H1 (cell line): ENCODE results near the gene CHRNG. TPM values are rescaled to one million over a fixed set of nuclear protein-coding genes. Genes with fewer than 3 reads are reported as not detected.

ENCODE experiments used
- CTCF ChIA-PET: fragments of 300-600 bp; sonication (Branson Sonifier 250); formaldehyde crosslinking; loops from one replicate; lab custom pipeline; 2021; ENCODE audit not compliant: partially characterized antibody; lab: Charles Lee
- POLR2A ChIA-PET: fragments of 300-600 bp; sonication (Branson Sonifier 250); formaldehyde crosslinking; loops from one replicate; lab custom pipeline; 2021; ENCODE audit warnings: inconsistent platforms; ENCODE audit not compliant: partially characterized antibody; lab: Charles Lee
- DNase-seq, 2 experiments: peaks; one replicate each; pipeline versions ENCODE4 v3.0.0 to v3.0.0-alpha.2; 2010 to 2022; ENCODE audit warnings: low spot score in 2 of 2, low read depth in 1 of 2, mixed read lengths in 1 of 2
- FAIRE-seq: peaks from 2 replicates; lab custom pipeline; 2011; peaks lifted over from hg19 to GRCh38; lab: Jason Lieb, UNC
- H2AFZ ChIP-seq: 2 replicates; pipeline ENCODE4 v1.8.1; 2012; ENCODE audit warnings: low read length, inconsistent platforms
- H2AK5ac ChIP-seq: 2 replicates; pipeline ENCODE4 v1.6.1; 2013; ENCODE audit warnings: low read depth, low read length
- H2BK120ac ChIP-seq: replicated peaks from 2 replicates; pipeline ENCODE3; 2013; ENCODE audit warnings: low read depth, low read length, inconsistent platforms
- H2BK12ac ChIP-seq: 2 replicates; pipeline ENCODE4 v1.6.1; 2013; ENCODE audit warnings: low read depth, low read length
- H2BK15ac ChIP-seq: 2 replicates; pipeline ENCODE4 v1.6.1; 2013; ENCODE audit warnings: low read length
- H2BK20ac ChIP-seq: 2 replicates; pipeline ENCODE4 v1.6.1; 2013; ENCODE audit warnings: low read length
- H2BK5ac ChIP-seq: 2 replicates; pipeline ENCODE4 v1.6.1; 2013; ENCODE audit warnings: low read depth, low read length
- H3K14ac ChIP-seq: 2 replicates; pipeline ENCODE4 v1.6.1; 2013; ENCODE audit warnings: inconsistent platforms; ENCODE audit not compliant: insufficient read length
- H3K18ac ChIP-seq: 2 replicates; pipeline ENCODE4 v1.6.1; 2013; ENCODE audit warnings: low read length; ENCODE audit errors: extremely low read depth
- H3K23ac ChIP-seq: 2 replicates; pipeline ENCODE4 v1.6.1; 2013; ENCODE audit warnings: inconsistent platforms; ENCODE audit not compliant: insufficient read length
- H3K23me2 ChIP-seq: 2 replicates; pipeline ENCODE4 v1.6.1; 2013; ENCODE audit warnings: low read depth, low read length
- H3K27ac ChIP-seq: 2 replicates; pipeline ENCODE4 v1.6.1; 2011; ENCODE audit warnings: low read depth, low read length, inconsistent platforms
- H3K27me3 ChIP-seq, 4 experiments: replicated peaks in 1 of 4; 1 replicate in 1 of 4; 2 replicates in 3 of 4; pipeline versions ENCODE4 v1.6.1 to v1.8.1; 2011 to 2013; ENCODE audit warnings: low read length in 3 of 4, mild to moderate bottlenecking in 3 of 4, inconsistent platforms in 2 of 4, mixed read lengths in 2 of 4, moderate library complexity in 1 of 4; ENCODE audit not compliant: control insufficient read depth in 3 of 4, insufficient read depth in 3 of 4; ENCODE audit errors: extremely low read depth in 1 of 4
- H3K36me3 ChIP-seq, 4 experiments: 2 replicates each; pipeline versions ENCODE4 v1.6.1 to v1.8.1; 2011 to 2013; ENCODE audit warnings: mild to moderate bottlenecking in 4 of 4, low read length in 3 of 4, moderate library complexity in 2 of 4, control low read depth in 1 of 4, inconsistent platforms in 1 of 4; ENCODE audit not compliant: insufficient read depth in 4 of 4, control insufficient read depth in 2 of 4
- H3K4ac ChIP-seq: replicated peaks from 2 replicates; pipeline ENCODE3; 2013; ENCODE audit warnings: low read length, low read depth, mixed read lengths, inconsistent platforms; ENCODE audit not compliant: insufficient read length
- H3K4me1 ChIP-seq, 4 experiments: replicated peaks in 1 of 4; 1 replicate in 1 of 4; 2 replicates in 3 of 4; pipeline versions ENCODE4 v1.6.1 to v1.8.1; 2011 to 2013; ENCODE audit warnings: low read length in 3 of 4, inconsistent platforms in 2 of 4, mixed read lengths in 1 of 4; ENCODE audit not compliant: insufficient read depth in 4 of 4, control insufficient read depth in 3 of 4
- H3K4me2 ChIP-seq, 2 experiments: 2 replicates each; pipeline versions ENCODE4 v1.6.1 to v1.8.1; 2011 to 2013; ENCODE audit warnings: low read depth in 2 of 2, low read length in 2 of 2, control low read depth in 1 of 2, inconsistent platforms in 1 of 2, mild to moderate bottlenecking in 1 of 2; ENCODE audit not compliant: insufficient read depth in 1 of 2
- H3K4me3 ChIP-seq, 4 experiments: fragments of 200-600, 300-600 bp in 1 of 4; sonication (generic), shearing (Covaris generic), sonication (Bioruptor Twin) in 1 of 4; 2 replicates each; pipeline versions ENCODE4 v1.5.1 to v1.8.1; 2011 to 2016; ENCODE audit warnings: low read length in 4 of 4, low read depth in 3 of 4, control low read depth in 2 of 4, inconsistent platforms in 2 of 4, mild to moderate bottlenecking in 2 of 4, mixed read lengths in 1 of 4, moderate library complexity in 1 of 4; ENCODE audit not compliant: insufficient read depth in 2 of 4; ENCODE audit errors: extremely low read depth in 1 of 4
- H3K56ac ChIP-seq: replicated peaks from 2 replicates; pipeline ENCODE3; 2013; ENCODE audit warnings: low read depth, mild to moderate bottlenecking, mixed read lengths, low read length, inconsistent platforms; ENCODE audit not compliant: insufficient read length
- H3K79me1 ChIP-seq: 2 replicates; pipeline ENCODE4 v1.6.1; 2013; ENCODE audit warnings: low read depth, low read length, control low read depth
- H3K79me2 ChIP-seq, 2 experiments: 2 replicates each; pipeline versions ENCODE4 v1.6.1 to v1.8.1; 2012 to 2013; ENCODE audit warnings: low read length in 2 of 2, mild to moderate bottlenecking in 2 of 2, inconsistent platforms in 1 of 2; ENCODE audit not compliant: insufficient read depth in 2 of 2, control insufficient read depth in 1 of 2
- H3K9ac ChIP-seq, 4 experiments: replicated peaks in 1 of 4; 1 replicate in 1 of 4; 2 replicates in 3 of 4; pipeline versions ENCODE4 v1.6.1 to v1.8.1; 2011 to 2013; ENCODE audit warnings: low read depth in 3 of 4, low read length in 3 of 4, control low read depth in 2 of 4, mild to moderate bottlenecking in 2 of 4, moderate library complexity in 2 of 4, inconsistent platforms in 1 of 4; ENCODE audit errors: extremely low read depth in 1 of 4
- H3K9me3 ChIP-seq, 2 experiments: 2 replicates each; pipeline versions ENCODE4 v1.6.1 to v1.8.1; 2012 to 2013; ENCODE audit warnings: mild to moderate bottlenecking in 2 of 2, moderate library complexity in 2 of 2, control low read depth in 1 of 2, inconsistent platforms in 1 of 2, low read depth in 1 of 2, low read length in 1 of 2, mixed read lengths in 1 of 2; ENCODE audit not compliant: insufficient read depth in 2 of 2
- H4K20me1 ChIP-seq, 2 experiments: replicated peaks in 1 of 2; 2 replicates each; pipeline versions ENCODE3 to v1.8.1; 2011 to 2013; ENCODE audit warnings: inconsistent platforms in 2 of 2, low read length in 2 of 2, mild to moderate bottlenecking in 1 of 2; ENCODE audit not compliant: insufficient read depth in 2 of 2, control insufficient read depth in 1 of 2
- H4K5ac ChIP-seq: 2 replicates; pipeline ENCODE4 v1.6.1; 2013; ENCODE audit warnings: low read length, low read depth, mixed read lengths, inconsistent platforms; ENCODE audit not compliant: insufficient read length
- H4K8ac ChIP-seq: 2 replicates; pipeline ENCODE4 v1.8.0; 2013; ENCODE audit warnings: mild to moderate bottlenecking, moderate library complexity, low read length, inconsistent platforms; ENCODE audit not compliant: insufficient read depth; ENCODE audit errors: extremely low read depth
- H4K91ac ChIP-seq: replicated peaks from 2 replicates; pipeline ENCODE3; 2013; ENCODE audit warnings: low read length, mixed read lengths, inconsistent platforms; ENCODE audit not compliant: insufficient read length
- NRF1 ChIP-seq: IDR thresholded peaks from 2 replicates; pipeline ENCODE4 v1.6.1; 2011; ENCODE audit warnings: mild to moderate bottlenecking, low read depth, low read length, improper control_type of control experiment
- WGBS, 2 experiments: shearing (Covaris generic) in 1 of 2; methylation state at CpG; one replicate each; pipeline versions ENCODE4 v1.1.6 to v1.1.7; 2013 to 2015; ENCODE audit warnings: low lambda C conversion rate in 2 of 2, mixed read lengths in 2 of 2, inconsistent platforms in 1 of 2, low coverage in 1 of 2, missing lambda C conversion rate in 1 of 2; ENCODE audit not compliant: insufficient replicate concordance in 2 of 2, insufficient coverage in 1 of 2, insufficient read length in 1 of 2; ENCODE audit errors: extremely low coverage in 1 of 2, missing lambda C conversion rate in 1 of 2; 5-methylcytosine and 5-hydroxymethylcytosine counted together
- polyA plus RNA-seq, 7 experiments: library from polyadenylated mRNA; depleted of rRNA in 3 of 7; stranded (reverse) in 5 of 7; unstranded in 2 of 7; fragments of >200 nt in 5 of 7; fragments of 200-250 nt in 2 of 7; gene quantifications; 1 replicate in 5 of 7; 2 replicates in 1 of 7; 4 replicates in 1 of 7; pipeline versions ENCODE4 v1.2.1 to v1.2.3, GENCODE V29; 2011 to 2013; ENCODE audit warnings: missing spikeins in 2 of 7, mixed read lengths in 2 of 7
- total RNA-seq: library from RNA; stranded (reverse); fragmentation: NEBNext Ultra II Directional; extraction: Animal tissue kit (Norgen Biotek cat#: 25700); gene quantifications from 2 replicates; pipeline ENCODE4 v1.2.1, GENCODE V29; 2021

CHRNG gene
- total and polyA plus RNA-seq, 2 of the 8 experiments (the other 6 are each of a cell fraction or from before 2014, with no cell fraction given) = 0.05 TPM; not detected in 1

DNA sequence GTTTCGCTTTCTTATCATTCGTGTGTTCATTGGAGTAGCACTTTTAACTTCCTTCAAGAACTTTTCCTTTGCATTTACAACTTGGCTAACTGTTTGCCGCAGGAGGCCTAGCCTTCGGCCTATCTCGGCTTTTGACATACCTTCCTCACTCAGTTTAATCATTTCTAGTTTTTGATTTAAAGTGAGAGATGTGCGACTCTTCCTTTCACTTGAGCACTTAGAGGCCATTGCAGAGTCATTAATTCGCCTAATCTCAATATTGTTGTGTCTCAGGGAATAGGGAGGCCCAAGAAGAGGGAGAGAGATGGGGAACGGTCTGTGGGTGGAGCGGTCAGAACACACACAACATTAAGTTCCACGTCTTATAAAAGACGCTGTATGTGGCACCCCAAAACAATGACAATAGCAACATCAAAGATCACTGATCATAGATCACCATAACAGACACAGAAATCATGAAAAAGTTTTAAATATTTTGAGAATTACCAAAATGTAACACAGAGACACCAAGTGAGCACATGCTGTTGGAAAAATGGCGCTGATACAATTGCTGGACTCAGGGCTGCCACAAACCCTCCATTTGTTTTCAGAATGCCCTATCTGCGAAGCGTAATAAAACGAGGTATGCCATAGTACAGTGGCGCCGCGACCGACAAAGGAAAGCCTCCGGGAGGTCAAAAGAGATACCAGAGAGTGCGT is 10.3 kb downstream of the CHRNG start:
- Histone ChIP-seq H4K20me1 (peaks cover 5 to 12% of the 10 kb centered on the region in 2 experiments), H2BK15ac (no peak overlapping the region), H3K9ac (peak overlapping the region; percentile 72 to 93 (median 85)), H3K4me2 (peak overlapping the region; percentile 89), H4K91ac (no peak overlapping the region), H3K4me3 (peak overlapping the region; percentile 81 to 94 (median 90)), H2BK5ac (peak overlapping the region; percentile 92), H2AFZ (peak overlapping the region; percentile 62; the same call in 1 of the 2 replicates), H3K14ac (no peak overlapping the region), H2AK5ac (peak overlapping the region; percentile 25; the same call in 1 of the 2 replicates), H3K9me3 (no peaks in the 10 kb centered on the region), H4K8ac (peak overlapping the region; percentile 97; the same call in 1 of the 2 replicates), H3K56ac (no peak overlapping the region), H2BK120ac (no peak overlapping the region), H3K23me2 (peaks cover 12% of the 10 kb centered on the region; the same call in 1 of the 2 replicates), H3K4ac (no peak overlapping the region), H3K4me1 (peaks cover 0 to 6% (median 5%) of the 10 kb centered on the region in 4 experiments; a peak in 6 of 7 replicates), H2BK20ac (no peak overlapping the region), H4K5ac (peak overlapping the region; percentile 46), H3K23ac (no peak overlapping the region), H3K79me2 (peaks cover 16 to 63% of the 10 kb centered on the region in 2 experiments), H3K36me3 (peaks cover 0 to 9% (median under 1%) of the 10 kb centered on the region in 4 experiments; a peak in 3 of 8 replicates), H2BK12ac (peak overlapping the region; percentile 64; the same call in 1 of the 2 replicates), H3K27ac (peak overlapping the region; percentile 88), H3K79me1 (peaks cover 19% of the 10 kb centered on the region), H3K27me3 (no peaks in the 10 kb centered on the region), H3K18ac (peak overlapping the region; percentile 90)
- POLR2A ChIA-PET = interaction anchor here (1.0 to 2.8 kb wide), 10 partner anchors 9 to 42 kb away, joined by 3 to 24 read pairs (median 4); partner anchors contain the start of genes CHRNG and PRSS56
- no peak for DNase-seq
- no peak for FAIRE-seq
- WGBS, 2 experiments = 31% methylated on average over 21 of the region's 21 CpGs; no CpG with 5 or more reads in 1 of the 2 experiments
- no peak for TF ChIP-seq NRF1
- CTCF ChIA-PET = interaction anchor here (0.9 to 1.5 kb wide), 2 partner anchors 11 to 12 kb away, joined by 4 to 5 read pairs; partner anchors contain the start of gene CHRNG
